ENCODE measurements around the gene CREB3L2.

Gene CREB3L2

GRCh38 chr7:138023618-138024342 is 21.9 kb upstream of the CREB3L2 start:
- 0 out of 2 replicates have a peak, but pooled peaks cover 5% of the 10 kb centered on the region for H3K9me3 ChIP-seq (ENCODE audit: insufficient read depth, low read length)
- H3K79me2 ChIP-seq (ENCODE audit: insufficient read depth, low read length) = no peaks in the 10 kb centered on the region
- no peaks in the 10 kb centered on the region for H3K36me3 ChIP-seq (ENCODE audit: low read length)
- no peaks in the 10 kb centered on the region for H3K9me2 ChIP-seq (replicated peaks; ENCODE audit: insufficient read depth, low read length)
- no peak overlapping the region for H3K9ac ChIP-seq (ENCODE audit: low read length)
- no peak overlapping the region for H2AFZ ChIP-seq (ENCODE audit: low read depth, low read length, severe bottlenecking)
- no peak overlapping the region for H3K4me2 ChIP-seq (ENCODE audit: low read depth, low read length, poor library complexity, severe bottlenecking)
- H3K4me3 ChIP-seq (ENCODE audit: insufficient read depth, low read length, poor library complexity, severe bottlenecking) = no peak overlapping the region
- H3K27ac ChIP-seq (ENCODE audit: low read depth, low read length) = no peak overlapping the region
- no peaks in the 10 kb centered on the region for H3K27me3 ChIP-seq (ENCODE audit: low read length)
- no peak for TF ChIP-seq EZH2phosphoT487 (conservative IDR thresholded peaks at IDR 0.05; ENCODE audit: low read length)
- TF ChIP-seq, protein P1, sequence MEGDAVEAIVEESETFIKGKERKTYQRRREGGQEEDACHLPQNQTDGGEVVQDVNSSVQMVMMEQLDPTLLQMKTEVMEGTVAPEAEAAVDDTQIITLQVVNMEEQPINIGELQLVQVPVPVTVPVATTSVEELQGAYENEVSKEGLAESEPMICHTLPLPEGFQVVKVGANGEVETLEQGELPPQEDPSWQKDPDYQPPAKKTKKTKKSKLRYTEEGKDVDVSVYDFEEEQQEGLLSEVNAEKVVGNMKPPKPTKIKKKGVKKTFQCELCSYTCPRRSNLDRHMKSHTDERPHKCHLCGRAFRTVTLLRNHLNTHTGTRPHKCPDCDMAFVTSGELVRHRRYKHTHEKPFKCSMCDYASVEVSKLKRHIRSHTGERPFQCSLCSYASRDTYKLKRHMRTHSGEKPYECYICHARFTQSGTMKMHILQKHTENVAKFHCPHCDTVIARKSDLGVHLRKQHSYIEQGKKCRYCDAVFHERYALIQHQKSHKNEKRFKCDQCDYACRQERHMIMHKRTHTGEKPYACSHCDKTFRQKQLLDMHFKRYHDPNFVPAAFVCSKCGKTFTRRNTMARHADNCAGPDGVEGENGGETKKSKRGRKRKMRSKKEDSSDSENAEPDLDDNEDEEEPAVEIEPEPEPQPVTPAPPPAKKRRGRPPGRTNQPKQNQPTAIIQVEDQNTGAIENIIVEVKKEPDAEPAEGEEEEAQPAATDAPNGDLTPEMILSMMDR (IDR thresholded peaks at IDR 0.05; ENCODE audit: insufficient read depth, low read length, poor library complexity, severe bottlenecking) = no peak
- no peaks in the 10 kb centered on the region for H3F3A ChIP-seq (ENCODE audit: insufficient read depth)
- H4K20me1 ChIP-seq (ENCODE audit: low read depth, low read length) = no peaks in the 10 kb centered on the region

DNA sequence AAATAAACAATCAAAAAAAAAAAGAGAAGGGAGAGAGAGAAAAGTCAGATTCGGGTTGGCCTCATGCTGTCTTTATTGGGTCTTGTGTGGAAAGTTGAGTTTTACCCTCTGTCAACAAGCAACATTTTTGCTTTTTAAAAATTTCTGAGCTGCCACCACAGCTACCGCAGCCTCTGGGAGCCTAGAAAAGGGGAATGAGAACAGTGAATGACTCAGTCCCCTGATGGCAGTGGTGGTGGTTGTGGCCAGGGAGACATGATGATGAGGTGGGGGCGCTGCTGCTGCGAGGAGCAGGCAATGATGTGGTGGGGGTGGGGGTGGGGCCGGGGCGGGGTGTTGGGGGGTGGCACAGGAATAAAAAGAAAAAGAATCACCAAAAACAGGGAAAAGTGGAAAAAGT is 20.0 kb upstream of the CREB3L2 start:
- H2AFZ ChIP-seq (ENCODE audit: low read depth, low read length, severe bottlenecking) = no peak overlapping the region
- no peak overlapping the region for H3K27ac ChIP-seq (ENCODE audit: low read depth, low read length)
- no peaks in the 10 kb centered on the region for H4K20me1 ChIP-seq (ENCODE audit: low read depth, low read length)
- 0 out of 2 replicates have a peak, but pooled peaks cover 5% of the 10 kb centered on the region for H3K9me3 ChIP-seq (ENCODE audit: insufficient read depth, low read length)
- no peaks in the 10 kb centered on the region for H3K27me3 ChIP-seq (ENCODE audit: low read length)
- no peak overlapping the region for H3K4me3 ChIP-seq (ENCODE audit: insufficient read depth, low read length, poor library complexity, severe bottlenecking)
- no peaks in the 10 kb centered on the region for H3K79me2 ChIP-seq (ENCODE audit: insufficient read depth, low read length)
- TF ChIP-seq EZH2phosphoT487 (conservative IDR thresholded peaks at IDR 0.05; ENCODE audit: low read length) = no peak
- TF ChIP-seq, protein P1 (IDR thresholded peaks at IDR 0.05; ENCODE audit: insufficient read depth, low read length, poor library complexity, severe bottlenecking) = no peak
- no peak overlapping the region for H3K4me2 ChIP-seq (ENCODE audit: low read depth, low read length, poor library complexity, severe bottlenecking)
- no peaks in the 10 kb centered on the region for H3K9me2 ChIP-seq (replicated peaks; ENCODE audit: insufficient read depth, low read length)
- H3K36me3 ChIP-seq (ENCODE audit: low read length) = no peaks in the 10 kb centered on the region
- no peak overlapping the region for H3K9ac ChIP-seq (ENCODE audit: low read length)
- H3F3A ChIP-seq (ENCODE audit: insufficient read depth) = no peaks in the 10 kb centered on the region

GRCh38 chr7:138017992-138018391 is 16.1 kb upstream of the CREB3L2 start:
- Histone ChIP-seq H2AFZ (ENCODE audit: low read depth, low read length, severe bottlenecking) (no peak overlapping the region), H3K9ac (ENCODE audit: low read length) (no peak overlapping the region), H3K9me2 (replicated peaks; ENCODE audit: insufficient read depth, low read length) (no peaks in the 10 kb centered on the region), H3F3A (ENCODE audit: insufficient read depth) (no peaks in the 10 kb centered on the region), H3K36me3 (ENCODE audit: low read length) (no peaks in the 10 kb centered on the region), H3K4me3 (ENCODE audit: insufficient read depth, low read length, poor library complexity, severe bottlenecking) (no peak overlapping the region), H3K9me3 (ENCODE audit: insufficient read depth, low read length) (no peaks in the 10 kb centered on the region), H4K20me1 (ENCODE audit: low read depth, low read length) (no peaks in the 10 kb centered on the region), H3K79me2 (ENCODE audit: insufficient read depth, low read length) (no peaks in the 10 kb centered on the region), H3K4me2 (ENCODE audit: low read depth, low read length, poor library complexity, severe bottlenecking) (no peak overlapping the region), H3K27ac (ENCODE audit: low read depth, low read length) (no peak overlapping the region), H3K27me3 (ENCODE audit: low read length) (no peaks in the 10 kb centered on the region)
- no peak for TF ChIP-seq EZH2phosphoT487 (conservative IDR thresholded peaks at IDR 0.05; ENCODE audit: low read length)
- TF ChIP-seq, protein P1 (IDR thresholded peaks at IDR 0.05; ENCODE audit: insufficient read depth, low read length, poor library complexity, severe bottlenecking) = no peak

All from SU-DHL-6 (cell line).